ENCODE data around the gene KCND3. TPM values are rescaled to one million over a fixed set of nuclear protein-coding genes. Genes with fewer than 3 reads are reported as not detected.

KCND3 gene
- total and polyA plus RNA-seq, 8 donors: 0.87 to 15.8 (median 4.5) TPM

DNA sequence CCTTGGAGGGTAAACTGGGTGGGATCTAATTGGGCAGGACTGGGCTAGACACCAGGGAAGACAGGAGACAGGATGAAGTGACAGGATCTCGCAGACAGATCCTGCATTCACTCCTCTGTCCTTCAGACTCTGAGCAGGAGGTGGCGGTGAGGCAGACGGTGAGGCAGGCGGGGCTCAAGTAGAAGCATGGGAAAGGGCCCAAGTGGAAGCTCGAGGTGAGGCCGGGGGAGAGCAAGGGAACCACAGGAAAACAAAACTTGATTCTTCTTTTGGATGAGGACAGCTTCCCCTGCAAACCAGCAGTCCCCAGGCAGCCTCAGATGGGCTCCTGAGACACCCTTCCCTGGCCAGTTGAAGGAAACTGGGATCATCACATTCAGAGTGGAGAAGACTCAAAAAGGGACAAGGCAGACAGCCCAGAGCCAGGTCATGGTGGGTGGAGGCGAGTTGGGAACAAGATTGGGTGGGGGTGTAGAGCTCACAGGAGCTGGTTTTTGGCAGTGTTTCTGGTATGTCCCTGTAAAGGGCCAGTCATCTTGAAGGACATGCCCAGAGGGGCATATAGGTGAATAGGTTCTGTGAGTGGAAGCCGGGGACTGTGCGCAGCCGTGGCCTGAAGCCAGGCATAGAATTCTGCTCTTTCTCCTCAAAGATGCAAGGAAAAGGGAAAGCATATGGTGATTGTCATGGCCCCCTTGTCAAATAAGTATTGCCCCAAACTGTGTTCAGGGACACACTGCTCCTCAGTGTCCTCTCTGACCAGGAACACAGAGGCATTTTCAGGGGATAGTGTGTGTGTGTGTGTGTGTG is 268.3 kb downstream of the KCND3 start:
- H3K9me3 ChIP-seq: no peaks in the 10 kb centered on the region
- DNase-seq: no peak
- peaks cover 0 to 11% (median 5%) of the 10 kb centered on the region in 4 donors for H3K36me3 ChIP-seq
- 63 to 73% (median 68%) methylated on average over 10 of the region's 10 CpGs for WGBS, 5 donors
- TF ChIP-seq POLR2A (IDR thresholded peaks at IDR 0.05) (no peak), EP300 (IDR thresholded peaks at IDR 0.05) (no peak), POLR2AphosphoS5 (IDR thresholded peaks at IDR 0.05) (no peak)
- TF ChIP-seq, protein P1, sequence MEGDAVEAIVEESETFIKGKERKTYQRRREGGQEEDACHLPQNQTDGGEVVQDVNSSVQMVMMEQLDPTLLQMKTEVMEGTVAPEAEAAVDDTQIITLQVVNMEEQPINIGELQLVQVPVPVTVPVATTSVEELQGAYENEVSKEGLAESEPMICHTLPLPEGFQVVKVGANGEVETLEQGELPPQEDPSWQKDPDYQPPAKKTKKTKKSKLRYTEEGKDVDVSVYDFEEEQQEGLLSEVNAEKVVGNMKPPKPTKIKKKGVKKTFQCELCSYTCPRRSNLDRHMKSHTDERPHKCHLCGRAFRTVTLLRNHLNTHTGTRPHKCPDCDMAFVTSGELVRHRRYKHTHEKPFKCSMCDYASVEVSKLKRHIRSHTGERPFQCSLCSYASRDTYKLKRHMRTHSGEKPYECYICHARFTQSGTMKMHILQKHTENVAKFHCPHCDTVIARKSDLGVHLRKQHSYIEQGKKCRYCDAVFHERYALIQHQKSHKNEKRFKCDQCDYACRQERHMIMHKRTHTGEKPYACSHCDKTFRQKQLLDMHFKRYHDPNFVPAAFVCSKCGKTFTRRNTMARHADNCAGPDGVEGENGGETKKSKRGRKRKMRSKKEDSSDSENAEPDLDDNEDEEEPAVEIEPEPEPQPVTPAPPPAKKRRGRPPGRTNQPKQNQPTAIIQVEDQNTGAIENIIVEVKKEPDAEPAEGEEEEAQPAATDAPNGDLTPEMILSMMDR (IDR thresholded peaks at IDR 0.05): no peak
- H3K4me3 ChIP-seq: no peak overlapping the region
- H3K27me3 ChIP-seq: no peaks in the 10 kb centered on the region
- H3K27ac ChIP-seq: peak overlapping the region in 4 of 5 donors; percentile 22 to 56 (median 56)
- peaks cover 7 to 63% (median 44%) of the 10 kb centered on the region in 4 donors for H3K4me1 ChIP-seq
- intact Hi-C loops (cut with DNase I; ENCODE audit: low total_unique reads): no loop called here

Small RNAs within 50 kb of the gene (small RNA-seq; reads per million reads assigned to genes)
- 0.23 to 1.8 (median 0.50) reads per million in 4 donors for gene INKA2

Other genes with a start within 250 kb of the KCND3 start
- 10 to 100 TPM in 4 of 5 donors, under 1 TPM in 1; 0.58 to 55.6 (median 17.2) TPM for gene DDX20, start 233.8 kb downstream of the KCND3 start, total RNA-seq
- 1 to 10 TPM; 3.3 to 4.9 (median 3.7) TPM for gene DDX20, start 233.8 kb downstream of the KCND3 start, polyA plus RNA-seq